Neuronal stem cell (in vitro differentiated cells): ENCODE measurements around the gene MPPED1.

Experiments
- DNase-seq: peaks from one replicate; pipeline ENCODE4 v3.0.0-alpha.2; 2013; ENCODE audit warnings: low spot score
- H2AFZ ChIP-seq: one replicate; pipeline ENCODE4 v1.6.1; 2013; ENCODE audit warnings: mild to moderate bottlenecking, low read length, inconsistent platforms
- H2AK5ac ChIP-seq: 2 replicates; pipeline ENCODE4 v1.6.1; 2013; ENCODE audit warnings: low read depth, mild to moderate bottlenecking, inconsistent platforms, low read length, moderate library complexity, mixed read lengths
- H2BK120ac ChIP-seq: 2 replicates; pipeline ENCODE4 v1.6.1; 2013; ENCODE audit warnings: low read depth, mild to moderate bottlenecking, inconsistent platforms, low read length, moderate library complexity, mixed read lengths
- H2BK12ac ChIP-seq: one replicate; pipeline ENCODE4 v1.6.1; 2013; ENCODE audit warnings: low read length, inconsistent platforms
- H2BK15ac ChIP-seq: 2 replicates; pipeline ENCODE4 v1.6.1; 2013; ENCODE audit warnings: mild to moderate bottlenecking, low read length, inconsistent platforms, mixed read lengths
- H2BK5ac ChIP-seq: one replicate; pipeline ENCODE4 v1.6.1; 2013; ENCODE audit warnings: inconsistent platforms, mild to moderate bottlenecking, low read length, moderate library complexity
- H3K14ac ChIP-seq: one replicate; pipeline ENCODE4 v1.6.1; 2013; ENCODE audit warnings: low read length, inconsistent platforms
- H3K18ac ChIP-seq: 2 replicates; pipeline ENCODE4 v1.6.1; 2013; ENCODE audit warnings: low read length, inconsistent platforms
- H3K23ac ChIP-seq: 2 replicates; pipeline ENCODE4 v1.6.1; 2013; ENCODE audit warnings: low read depth, mild to moderate bottlenecking, mixed read lengths, low read length, inconsistent platforms; ENCODE audit not compliant: poor library complexity
- H3K27ac ChIP-seq: replicated peaks from 3 replicates; pipeline ENCODE4 v1.5.1; 2013; ENCODE audit warnings: low read length, inconsistent platforms
- H3K27me3 ChIP-seq, 3 experiments: 2 replicates each; pipeline ENCODE4 v1.6.1; 2013; ENCODE audit warnings: low read length in 3 of 3, mild to moderate bottlenecking in 2 of 3, inconsistent platforms in 1 of 3, low read depth in 1 of 3, mixed read lengths in 1 of 3, moderate library complexity in 1 of 3; ENCODE audit not compliant: control insufficient read depth in 3 of 3, insufficient read depth in 3 of 3
- H3K36me3 ChIP-seq, 2 donors: replicated peaks in 1 of 2; 2 replicates each; pipeline ENCODE4 v1.6.1; 2013; ENCODE audit warnings: low read length in 2 of 2; ENCODE audit not compliant: control insufficient read depth in 2 of 2, insufficient read depth in 2 of 2
- H3K4ac ChIP-seq: 2 replicates; pipeline ENCODE4 v1.6.1; 2013; ENCODE audit warnings: inconsistent platforms, mild to moderate bottlenecking, low read length, moderate library complexity
- H3K4me1 ChIP-seq, 2 donors: 1 replicate in 1 of 2; 2 replicates in 1 of 2; pipeline ENCODE4 v1.6.1; 2013; ENCODE audit warnings: low read length in 2 of 2, low read depth in 1 of 2; ENCODE audit not compliant: control insufficient read depth in 2 of 2, insufficient read depth in 1 of 2
- H3K4me2 ChIP-seq: one replicate; pipeline ENCODE4 v1.6.1; 2013; ENCODE audit warnings: mild to moderate bottlenecking, low read length, inconsistent platforms; ENCODE audit not compliant: insufficient read depth, poor library complexity, severe bottlenecking
- H3K4me3 ChIP-seq, 2 donors: 2 replicates each; pipeline ENCODE4 v1.5.1; 2013; ENCODE audit warnings: low read length in 2 of 2, mild to moderate bottlenecking in 2 of 2, inconsistent platforms in 1 of 2, moderate library complexity in 1 of 2
- H3K79me1 ChIP-seq: one replicate; pipeline ENCODE4 v1.6.1; 2013; ENCODE audit warnings: low read depth, mild to moderate bottlenecking, inconsistent platforms, low read length, moderate library complexity
- H3K9ac ChIP-seq: one replicate; pipeline ENCODE4 v1.6.1; 2013; ENCODE audit warnings: mild to moderate bottlenecking, low read depth, low read length, inconsistent platforms; ENCODE audit not compliant: poor library complexity
- H3K9me3 ChIP-seq, 2 donors: replicated peaks in 1 of 2; 2 replicates each; pipeline versions ENCODE3 to v1.6.1; 2013; ENCODE audit warnings: low read length in 2 of 2, mild to moderate bottlenecking in 2 of 2, inconsistent platforms in 1 of 2, low read depth in 1 of 2, mixed read lengths in 1 of 2, moderate library complexity in 1 of 2; ENCODE audit not compliant: control insufficient read depth in 2 of 2, insufficient read depth in 1 of 2
- H4K8ac ChIP-seq: one replicate; pipeline ENCODE4 v1.6.1; 2013; ENCODE audit warnings: low read depth, mild to moderate bottlenecking, inconsistent platforms, low read length, moderate library complexity
- H4K91ac ChIP-seq: one replicate; pipeline ENCODE4 v1.6.1; 2013; ENCODE audit warnings: low read length, low read depth, mild to moderate bottlenecking, inconsistent platforms; ENCODE audit not compliant: poor library complexity
- WGBS, 2 donors: extraction: QIAGEN DNeasy Blood & Tissue Kit; methylation state at CpG; one replicate each; pipeline ENCODE4 v1.1.7; 2013; ENCODE audit warnings: missing lambda C conversion rate in 2 of 2, mixed read lengths in 1 of 2; ENCODE audit not compliant: insufficient read length in 2 of 2, insufficient replicate concordance in 1 of 2; ENCODE audit errors: extremely low coverage in 2 of 2; 5-methylcytosine and 5-hydroxymethylcytosine counted together

The MPPED1 gene

GRCh38 chr22:43419371-43420080 is 7.7 kb downstream of the MPPED1 start:
- H3K27me3 ChIP-seq = peaks cover 0 to 60% (median 0%) of the 10 kb centered on the region in 3 experiments
- no peak overlapping the region for H3K4ac ChIP-seq
- H3K18ac ChIP-seq = peak overlapping the region; percentile 93
- no peak for DNase-seq
- H2BK120ac ChIP-seq = peak overlapping the region; percentile 35
- H3K4me1 ChIP-seq = peaks cover 0 to 54% of the 10 kb centered on the region in 2 donors
- H2AK5ac ChIP-seq = peak overlapping the region; percentile 89
- H3K23ac ChIP-seq = no peak overlapping the region
- H2BK15ac ChIP-seq = peak overlapping the region; percentile 16
- no peak overlapping the region for H4K8ac ChIP-seq
- no peak overlapping the region for H2AFZ ChIP-seq
- H2BK5ac ChIP-seq = peak overlapping the region; percentile 62
- H3K4me3 ChIP-seq = no peak overlapping the region
- H3K27ac ChIP-seq = peak overlapping the region; percentile 49
- WGBS, 2 donors = no CpG with 5 or more reads among the region's 13 CpGs
- no peak overlapping the region for H3K14ac ChIP-seq
- H3K9ac ChIP-seq = peak overlapping the region; percentile 53
- H2BK12ac ChIP-seq = peak overlapping the region; percentile 30
- H3K36me3 ChIP-seq = no peaks in the 10 kb centered on the region
- H4K91ac ChIP-seq = peak overlapping the region; percentile 89
- H3K4me2 ChIP-seq = no peak overlapping the region
- H3K79me1 ChIP-seq = peaks cover 12% of the 10 kb centered on the region
- H3K9me3 ChIP-seq = no peaks in the 10 kb centered on the region

GRCh38 chr22:43421046-43421665 is 9.3 kb downstream of the MPPED1 start:
- H2BK5ac ChIP-seq = peak overlapping the region; percentile 12
- H2AFZ ChIP-seq = no peak overlapping the region
- peak overlapping the region; percentile 70 for H4K91ac ChIP-seq
- H3K23ac ChIP-seq = no peak overlapping the region
- WGBS, 2 donors = no CpG with 5 or more reads among the region's 36 CpGs
- no peak overlapping the region for H3K27ac ChIP-seq
- H3K36me3 ChIP-seq = no peaks in the 10 kb centered on the region
- peak overlapping the region; percentile 63 for H2BK12ac ChIP-seq
- no peak overlapping the region for H3K9ac ChIP-seq
- peaks cover 0 to 52% of the 10 kb centered on the region in 2 donors for H3K4me1 ChIP-seq
- H2BK120ac ChIP-seq = no peak overlapping the region
- H2BK15ac ChIP-seq = peak overlapping the region; percentile 61
- no peak overlapping the region for H3K4me2 ChIP-seq
- H3K14ac ChIP-seq = no peak overlapping the region
- no peak for DNase-seq
- H4K8ac ChIP-seq = no peak overlapping the region
- no peaks in the 10 kb centered on the region for H3K9me3 ChIP-seq
- H3K18ac ChIP-seq = peak overlapping the region; percentile 77
- H3K79me1 ChIP-seq = peaks cover 14% of the 10 kb centered on the region
- peak overlapping the region; percentile 83 for H2AK5ac ChIP-seq
- no peak overlapping the region for H3K4ac ChIP-seq
- peaks cover 0 to 50% (median 0%) of the 10 kb centered on the region in 3 experiments for H3K27me3 ChIP-seq
- H3K4me3 ChIP-seq = no peak overlapping the region

DNA sequence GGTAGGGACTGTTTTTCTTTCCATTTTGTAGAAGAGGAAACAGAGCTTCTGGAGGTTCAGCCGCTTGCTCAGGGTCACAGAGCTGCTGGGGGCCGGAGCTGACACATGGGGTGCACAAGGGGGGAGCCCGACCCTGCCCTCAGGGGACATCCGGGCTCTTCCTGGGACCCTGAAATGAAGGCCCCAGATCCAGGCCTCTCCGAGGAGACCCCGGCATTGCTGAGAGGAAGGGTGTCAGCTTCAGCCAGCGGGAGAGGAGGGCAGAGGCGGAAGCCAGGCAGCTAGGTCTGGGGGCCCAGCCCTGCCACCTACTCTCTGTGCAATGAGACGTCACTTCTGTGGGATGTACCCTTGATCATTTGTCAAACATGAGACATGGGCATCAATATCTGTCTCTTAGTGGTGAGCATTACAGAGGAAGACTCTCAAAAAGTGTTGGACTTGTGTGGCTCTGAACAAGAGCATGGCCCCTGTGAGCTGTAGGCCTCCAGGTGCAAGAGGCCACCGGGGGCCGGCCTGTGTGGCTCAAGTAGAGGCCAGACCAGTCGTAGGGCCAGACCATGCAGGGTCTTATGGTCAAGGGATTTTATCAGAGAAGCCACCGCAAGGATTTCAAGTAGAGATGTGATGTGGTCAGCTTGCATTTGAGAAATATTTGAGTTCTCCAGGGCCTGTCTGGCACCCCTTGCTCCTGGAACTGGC is 10.3 kb downstream of the MPPED1 start:
- H2BK120ac ChIP-seq = peak overlapping the region; percentile 56
- H3K27ac ChIP-seq = no peak overlapping the region
- no peak overlapping the region for H2BK15ac ChIP-seq
- no peaks in the 10 kb centered on the region for H3K9me3 ChIP-seq
- peak overlapping the region; percentile 48 for H2AK5ac ChIP-seq
- no CpG with 5 or more reads among the region's 13 CpGs for WGBS, 2 donors
- peak overlapping the region; percentile 12 for H2BK5ac ChIP-seq
- no peak overlapping the region for H3K4me3 ChIP-seq
- no peak overlapping the region for H3K4me2 ChIP-seq
- H3K79me1 ChIP-seq = peaks cover 14% of the 10 kb centered on the region
- peak overlapping the region; percentile 18 for H3K23ac ChIP-seq
- peaks cover 0 to 56% of the 10 kb centered on the region in 2 donors for H3K4me1 ChIP-seq
- H3K27me3 ChIP-seq = peaks cover 0 to 41% (median 0%) of the 10 kb centered on the region in 3 experiments
- H4K8ac ChIP-seq = no peak overlapping the region
- no peak overlapping the region for H3K9ac ChIP-seq
- no peak overlapping the region for H3K14ac ChIP-seq
- no peak overlapping the region for H2AFZ ChIP-seq
- DNase-seq = no peak
- H3K18ac ChIP-seq = peak overlapping the region; percentile 72
- no peak overlapping the region for H3K4ac ChIP-seq
- no peak overlapping the region for H4K91ac ChIP-seq
- peak overlapping the region; percentile 5 for H2BK12ac ChIP-seq
- no peaks in the 10 kb centered on the region for H3K36me3 ChIP-seq

DNA sequence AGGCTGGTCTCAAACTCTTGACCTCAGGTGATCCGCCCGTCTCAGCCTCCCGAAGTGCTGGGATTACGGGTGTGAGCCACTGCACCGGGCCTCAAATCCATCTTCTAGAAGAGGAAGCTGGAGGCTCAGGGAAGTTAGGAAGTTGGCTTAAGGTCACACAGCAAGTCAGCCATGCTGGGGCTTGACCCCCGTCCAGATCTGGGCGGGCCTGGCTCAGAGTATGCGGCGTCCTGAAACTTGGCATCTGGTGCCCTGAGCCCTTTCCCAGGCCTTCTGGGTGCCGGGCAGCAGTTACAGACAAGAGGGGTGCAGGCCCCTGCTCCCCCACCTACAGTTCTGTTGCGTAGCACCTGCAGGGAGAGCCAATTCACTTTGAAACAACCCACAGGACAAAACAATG is 11.2 kb downstream of the MPPED1 start:
- peak overlapping the region; percentile 44 for H3K18ac ChIP-seq
- H2AK5ac ChIP-seq = peak overlapping the region; percentile 48
- no peak overlapping the region for H4K91ac ChIP-seq
- H2BK15ac ChIP-seq = no peak overlapping the region
- DNase-seq = no peak
- peaks cover 0 to 57% of the 10 kb centered on the region in 2 donors for H3K4me1 ChIP-seq
- H4K8ac ChIP-seq = no peak overlapping the region
- H3K9ac ChIP-seq = no peak overlapping the region
- H3K14ac ChIP-seq = no peak overlapping the region
- H3K9me3 ChIP-seq = no peaks in the 10 kb centered on the region
- H3K79me1 ChIP-seq = peaks cover 14% of the 10 kb centered on the region
- no peak overlapping the region for H3K27ac ChIP-seq
- peaks cover 0 to 36% (median 0%) of the 10 kb centered on the region in 3 experiments for H3K27me3 ChIP-seq
- H3K23ac ChIP-seq = no peak overlapping the region
- H2BK12ac ChIP-seq = no peak overlapping the region
- H2BK120ac ChIP-seq = no peak overlapping the region
- H3K4me3 ChIP-seq = no peak overlapping the region
- no peak overlapping the region for H2BK5ac ChIP-seq
- peaks cover 0 to 2% of the 10 kb centered on the region in 2 donors for H3K36me3 ChIP-seq
- no peak overlapping the region for H2AFZ ChIP-seq
- WGBS, 2 donors = no CpG with 5 or more reads among the region's 11 CpGs
- no peak overlapping the region for H3K4ac ChIP-seq
- no peak overlapping the region for H3K4me2 ChIP-seq
